Measurements from ENCODE around the gene MRPL40.
A peak's percentile ranks its signal among the peaks of the same experiment; 100 is the strongest.

The MRPL40 gene

GRCh38 chr22:19432133-19432851 lies at the start of gene MRPL40:
MRPL40 (plus strand) TSS chr22:19432545; CDS start chr22:19432555, 10 bp downstream.
- DNase-seq: peak; percentile 92

DNA sequence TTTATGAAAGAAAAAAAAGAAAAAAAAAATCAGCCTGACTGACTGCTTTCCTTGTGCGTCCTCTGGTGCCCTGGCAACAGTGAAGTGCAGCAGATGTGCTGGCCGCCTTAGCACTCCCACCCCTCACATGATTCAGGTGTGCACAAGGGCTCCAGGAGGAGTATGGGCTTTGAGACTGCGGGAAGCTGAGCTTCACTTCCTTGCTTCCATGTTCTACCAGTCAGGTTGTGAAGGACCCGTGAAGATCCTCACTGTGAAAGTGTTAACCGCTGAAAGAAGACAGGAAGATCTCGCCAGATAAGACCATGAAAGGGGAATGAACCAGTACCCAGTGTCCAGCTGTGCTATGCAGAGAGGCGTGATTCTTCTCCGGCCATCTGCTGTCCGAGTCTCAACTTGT lies 49.1 kb upstream of the MRPL40 start:
- no peak for DNase-seq

DNA sequence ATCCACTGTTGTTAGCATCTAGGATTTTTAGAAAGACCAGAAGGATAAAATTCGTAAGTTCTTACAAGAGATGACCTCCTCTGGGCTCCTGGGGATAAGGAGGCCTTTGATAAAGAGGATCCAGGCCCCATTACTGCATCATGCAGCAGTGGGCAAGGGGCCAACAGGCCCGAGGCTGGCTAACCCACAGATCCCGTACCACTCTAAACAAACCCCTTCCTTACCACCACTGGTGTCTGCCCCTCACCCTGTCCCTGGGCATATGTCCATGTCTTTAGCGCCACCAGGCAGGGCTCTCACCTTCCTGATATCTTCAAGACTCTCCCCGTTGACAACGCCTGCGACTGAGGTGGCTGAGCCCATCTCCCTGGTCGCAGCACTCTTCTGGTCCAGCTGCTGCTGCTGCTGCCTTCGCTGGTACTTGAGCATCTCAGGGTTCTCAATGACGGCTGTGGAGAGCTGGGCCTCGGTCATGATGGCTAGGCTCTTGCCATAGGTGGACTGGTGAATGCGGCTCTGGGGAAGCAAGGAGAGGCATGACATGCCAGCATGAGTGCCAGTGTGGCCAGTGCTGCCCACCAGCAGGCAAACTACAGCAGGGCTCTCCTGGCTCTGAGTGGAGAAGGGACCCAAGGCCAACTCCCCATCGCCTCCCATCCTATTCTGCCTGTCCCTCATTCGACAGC lies 47.0 kb upstream of the MRPL40 start:
- no peak for DNase-seq

- no peak for DNase-seq
These were observed 46.1 kb upstream of the MRPL40 start for GRCh38 chr22:19386248-19386647.

DNA sequence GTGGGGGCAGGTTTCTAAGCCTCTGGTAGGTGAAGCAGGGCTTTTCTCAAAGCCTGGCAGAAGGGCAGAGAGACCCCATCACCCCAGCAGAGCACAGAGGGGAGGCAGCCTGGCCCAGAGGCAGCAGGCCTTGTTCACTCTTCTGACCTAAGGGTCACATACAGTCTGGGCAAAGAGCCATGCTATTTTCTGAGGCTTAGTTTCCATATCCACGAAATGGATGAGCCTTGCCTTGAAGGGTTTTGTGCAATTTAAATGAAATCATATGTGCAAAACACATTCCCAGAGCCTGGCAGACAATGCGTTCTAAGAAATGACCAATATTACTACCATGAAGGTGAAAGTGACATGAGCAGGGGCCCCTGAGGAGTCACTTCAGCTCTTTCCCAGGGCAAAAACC lies 45.3 kb upstream of the MRPL40 start:
- no peak for DNase-seq

- no peak for DNase-seq
These were observed 44.8 kb upstream of the MRPL40 start for GRCh38 chr22:19387575-19387974.

GRCh38 chr22:19393704-19394103 lies 38.6 kb upstream of the MRPL40 start:
- DNase-seq: no peak

GRCh38 chr22:19394274-19395050 lies 37.9 kb upstream of the MRPL40 start:
- DNase-seq: no peak

GRCh38 chr22:19395276-19395675 lies 37.1 kb upstream of the MRPL40 start:
- DNase-seq: no peak

DNA sequence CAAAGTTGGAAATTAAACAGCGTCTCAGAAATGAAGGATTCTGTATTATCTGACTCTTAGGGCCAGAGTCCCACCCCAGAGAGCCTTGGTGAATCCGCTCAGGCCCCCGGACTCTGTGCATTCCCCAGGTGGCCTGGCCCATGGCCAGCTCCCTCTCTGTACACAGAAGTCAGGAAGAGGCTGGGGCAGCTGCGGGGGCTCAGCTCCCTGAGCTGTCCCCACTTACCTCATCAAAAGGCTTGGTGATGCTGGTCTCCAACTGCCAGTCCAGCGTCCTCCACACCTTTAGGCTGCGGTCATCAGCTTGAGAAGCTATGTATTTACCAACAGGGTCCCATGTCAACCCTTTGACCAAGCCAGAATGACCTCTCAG lies 35.8 kb upstream of the MRPL40 start:
- no peak for DNase-seq

DNA sequence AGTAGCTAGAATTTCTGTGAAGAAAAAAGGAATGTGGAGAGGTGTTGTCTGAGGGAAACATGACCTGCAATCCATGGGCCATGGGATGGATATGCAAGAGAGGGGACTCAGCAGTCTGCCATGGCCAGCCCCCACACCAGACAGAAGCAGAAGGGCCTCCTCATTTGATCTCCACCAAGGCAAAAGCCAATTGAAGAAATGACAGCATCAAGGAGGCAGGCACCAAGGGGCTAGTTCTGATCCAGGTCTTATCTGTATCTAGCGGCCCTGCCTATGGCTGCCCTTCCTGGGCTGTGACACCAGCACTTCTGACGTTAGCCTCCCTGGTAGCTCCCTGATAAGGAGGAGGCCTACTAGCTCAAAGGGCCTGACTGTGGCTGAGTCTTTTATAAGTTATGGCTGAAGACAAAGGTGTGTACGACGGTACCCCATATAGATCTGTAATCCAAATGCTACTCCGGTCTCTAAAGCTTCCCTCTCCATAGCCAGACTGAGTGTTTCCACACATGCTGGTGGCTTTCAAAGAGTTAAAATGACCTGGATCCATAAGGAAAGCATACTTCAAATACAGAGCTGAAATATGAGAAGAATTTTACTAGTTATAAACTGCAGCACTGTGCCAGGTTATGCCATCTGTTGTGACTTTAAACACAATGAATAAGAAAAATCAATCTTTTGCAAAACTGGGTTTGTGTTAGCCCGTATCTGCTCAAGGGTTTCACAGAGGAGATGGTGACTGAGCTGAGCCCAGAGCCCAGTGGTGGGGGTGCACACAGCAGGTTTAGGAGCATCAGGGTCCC lies 35.2 kb upstream of the MRPL40 start:
- DNase-seq: no peak

- DNase-seq: no peak
These were observed 34.6 kb upstream of the MRPL40 start for GRCh38 chr22:19397734-19398104.

GRCh38 chr22:19398206-19398605 lies 34.1 kb upstream of the MRPL40 start:
- no peak for DNase-seq

DNA sequence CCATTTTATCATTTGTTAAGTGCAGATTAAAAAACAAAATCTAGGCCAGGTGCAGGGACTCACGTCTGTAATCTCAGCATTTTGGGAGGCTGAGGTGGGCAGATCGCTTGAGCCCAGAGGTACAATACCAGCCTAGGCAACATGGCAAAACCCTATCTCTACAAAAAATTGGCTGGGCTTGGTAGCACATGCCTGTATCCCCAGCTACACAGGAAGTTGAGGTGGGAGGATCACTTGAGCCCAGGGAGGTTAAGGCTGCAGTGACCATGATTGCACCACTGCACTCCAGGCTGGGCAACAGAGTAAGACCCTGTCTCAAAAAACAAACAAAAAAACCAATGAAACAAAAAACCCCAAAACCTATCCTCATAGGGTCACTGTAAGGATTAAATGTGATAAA lies 33.7 kb upstream of the MRPL40 start:
- DNase-seq: no peak

GRCh38 chr22:19400881-19401280 lies 31.5 kb upstream of the MRPL40 start:
- no peak for DNase-seq

GRCh38 chr22:19401483-19401882 lies 30.9 kb upstream of the MRPL40 start:
- DNase-seq: no peak

GRCh38 chr22:19402642-19403191 lies 29.6 kb upstream of the MRPL40 start:
- no peak for DNase-seq

DNA sequence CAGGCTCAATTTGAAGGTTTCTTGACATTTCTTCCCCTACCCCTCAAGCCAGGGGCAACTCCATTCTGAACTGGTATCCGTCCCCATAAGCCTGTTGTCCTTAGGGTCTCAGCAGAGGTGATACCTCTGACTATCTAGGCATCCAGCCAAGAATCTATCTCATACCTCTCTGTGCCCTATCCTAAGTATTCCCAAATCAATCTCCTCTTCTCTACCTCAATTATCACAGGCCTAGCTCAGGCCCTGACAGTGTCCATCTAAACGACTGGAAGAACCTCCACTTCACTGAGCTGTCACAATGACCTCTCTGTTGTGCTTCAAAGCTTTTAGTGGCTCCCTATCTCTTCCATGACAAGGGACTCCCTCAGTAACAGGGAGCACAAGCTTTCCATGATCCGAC lies 27.7 kb upstream of the MRPL40 start:
- DNase-seq: no peak

DNA sequence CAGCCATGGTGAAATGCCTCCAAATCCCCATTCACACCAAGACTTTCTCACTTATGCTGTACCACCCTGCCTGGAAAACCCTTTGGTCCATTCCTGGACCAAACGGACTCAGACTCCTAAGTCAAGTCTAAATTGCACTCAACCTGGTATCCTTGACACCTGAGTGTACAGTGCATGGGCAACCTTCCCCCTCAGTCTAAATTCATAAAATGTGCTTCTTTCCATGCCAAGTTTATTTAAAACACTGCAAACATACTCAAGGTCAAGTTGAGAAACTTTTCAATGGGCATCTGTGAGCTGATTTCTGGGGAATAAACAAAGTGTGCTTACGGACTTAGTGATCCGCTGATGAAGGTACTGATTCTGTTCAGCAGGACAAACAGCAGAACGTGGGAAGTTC lies 27.2 kb upstream of the MRPL40 start:
- DNase-seq: no peak

DNA sequence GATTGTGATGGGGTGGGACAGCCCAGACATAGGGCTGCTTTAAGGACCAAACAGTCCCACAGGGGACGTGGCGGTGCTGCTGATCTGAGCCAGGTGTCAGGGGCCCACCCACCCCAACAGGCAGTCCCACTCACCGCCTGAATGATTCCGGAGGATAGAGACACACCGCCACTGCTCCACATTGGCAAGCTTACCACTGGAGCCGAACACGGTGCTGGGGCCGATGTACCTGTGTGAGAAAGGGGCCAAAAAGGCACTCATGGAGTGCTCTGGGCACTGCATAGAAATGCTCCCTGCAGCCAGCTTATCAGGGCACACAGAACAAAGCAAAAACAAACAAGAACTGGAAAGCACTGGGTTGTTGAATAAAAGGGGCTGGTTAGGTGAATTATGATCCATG lies 26.7 kb upstream of the MRPL40 start:
- DNase-seq: no peak

DNA sequence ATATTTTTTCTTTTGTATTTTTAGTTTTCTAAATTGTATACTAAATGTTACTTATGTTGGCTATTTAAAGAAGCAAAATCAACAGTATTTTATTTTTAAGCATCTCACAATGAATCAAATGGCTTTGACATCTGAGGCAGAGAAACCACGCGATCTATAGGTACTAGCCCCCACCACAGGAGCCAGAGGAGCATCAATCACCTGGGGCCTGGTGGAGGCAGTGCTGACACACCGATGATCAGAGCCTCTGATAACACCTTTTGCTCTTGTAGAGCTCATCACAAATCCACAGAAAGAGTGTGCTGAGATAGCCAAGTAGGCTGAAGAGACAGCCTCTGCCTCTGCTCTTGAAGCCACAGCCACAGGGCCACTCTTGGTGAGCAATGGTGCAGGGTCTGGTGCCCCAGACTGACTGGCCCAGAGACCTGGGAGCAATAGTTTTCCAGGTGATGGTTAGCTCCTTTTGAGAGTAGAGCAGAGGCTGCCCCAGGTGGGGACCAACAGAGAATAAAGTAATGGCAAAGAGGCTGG lies 26.0 kb upstream of the MRPL40 start:
- DNase-seq: no peak

- no peak for DNase-seq
These were observed 25.5 kb upstream of the MRPL40 start for GRCh38 chr22:19406846-19407245.

All from CD4-positive, alpha-beta T cell treated with Interleukin-15 for 1 hour (primary cell).